ENCODE measurements around the gene MARCHF3.
"Not testable (repeated sequence)": the region's sequence is repeated elsewhere in the genome, so short reads cannot be mapped to it uniquely, and the experiment has no call there.

MARCHF3 gene

DNA sequence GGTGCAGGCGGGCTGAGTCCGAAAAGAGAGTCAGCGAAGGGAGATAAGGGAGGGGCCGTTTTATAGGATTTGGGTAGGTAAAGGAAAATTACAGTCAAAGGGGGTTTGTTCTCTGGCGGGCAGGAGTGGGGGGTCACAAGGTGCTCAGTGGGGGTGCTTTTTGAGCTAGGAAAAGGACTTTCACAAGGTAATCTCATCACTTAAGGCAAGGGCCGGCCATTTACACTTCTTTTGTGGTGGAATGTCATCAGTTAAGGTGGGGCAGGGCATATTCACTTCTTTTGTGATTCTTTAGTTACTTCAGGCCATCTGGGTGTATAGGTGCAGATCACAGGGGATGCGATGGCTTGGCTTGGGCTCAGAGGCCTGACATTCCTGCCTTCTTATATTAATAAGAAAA lies 191.0 kb downstream of the MARCHF3 start:
- DNase-seq: not testable (repeated sequence)

DNA sequence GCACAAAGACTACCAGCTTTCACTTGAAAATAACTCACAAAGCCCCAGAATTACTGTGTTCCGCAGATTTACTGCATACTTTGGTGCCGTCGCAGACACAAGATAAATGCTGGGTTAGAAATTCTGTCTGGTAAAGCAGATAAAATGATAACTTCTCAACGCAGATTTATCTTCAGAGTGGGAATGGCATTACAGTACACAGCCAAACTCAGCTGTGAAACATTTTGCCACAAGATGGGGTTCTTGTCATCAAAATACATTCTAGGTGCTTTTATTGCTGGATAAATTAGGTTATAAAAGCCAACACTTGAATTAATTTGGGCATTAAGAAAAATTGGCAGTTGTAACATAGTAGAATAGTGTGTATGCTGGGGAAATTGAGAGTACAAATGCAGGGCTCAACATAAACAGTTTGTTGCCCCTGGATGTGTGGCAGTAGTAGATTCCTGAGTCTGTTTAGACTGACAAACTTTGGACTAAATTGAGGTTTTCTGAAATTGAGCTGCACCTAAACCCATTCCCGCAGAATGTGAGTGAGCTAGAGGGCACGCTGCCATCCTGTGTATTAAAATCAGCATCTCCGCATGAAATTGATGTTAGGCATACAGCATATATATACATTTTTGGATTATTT lies 192.3 kb downstream of the MARCHF3 start:
- DNase-seq: no peak

DNA sequence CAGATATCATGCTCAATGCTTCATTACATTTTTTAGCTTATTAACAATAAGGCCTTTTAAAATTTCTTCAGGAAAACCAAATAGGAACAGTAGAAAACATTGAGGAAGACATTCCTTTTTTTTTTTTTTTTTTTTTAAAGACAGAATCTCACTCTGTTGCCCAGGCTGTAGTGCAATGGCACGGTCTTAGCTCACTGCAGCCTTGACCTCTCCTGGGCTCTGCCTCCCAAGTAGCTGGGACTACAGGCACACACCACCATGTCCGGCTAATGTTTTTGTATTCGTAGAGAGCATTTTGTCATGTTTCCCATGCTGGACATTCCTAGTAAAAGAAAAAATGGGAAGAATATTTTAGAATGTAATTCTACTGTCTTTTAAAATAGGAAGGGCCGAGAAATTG lies 193.1 kb downstream of the MARCHF3 start:
- DNase-seq: no peak

DNA sequence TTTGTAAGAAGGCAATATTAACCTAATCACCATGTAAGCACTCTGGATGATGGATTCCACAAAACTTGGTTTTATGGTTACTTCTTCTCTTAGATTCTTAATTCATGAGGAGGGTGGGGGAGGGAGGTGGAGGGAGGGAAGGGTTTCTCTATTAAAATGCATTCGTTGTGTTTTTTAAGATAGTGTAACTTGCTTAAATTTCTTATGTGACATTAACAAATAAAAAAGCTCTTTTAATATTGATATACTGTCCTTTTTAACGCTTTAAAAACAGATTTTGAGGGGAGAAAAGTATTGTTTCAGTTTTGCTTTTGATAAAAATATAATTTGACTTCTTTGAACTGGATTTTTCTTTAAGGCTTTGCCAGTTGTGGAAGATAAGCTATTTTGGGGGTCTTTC lies 193.6 kb downstream of the MARCHF3 start:
- DNase-seq: no peak

DNA sequence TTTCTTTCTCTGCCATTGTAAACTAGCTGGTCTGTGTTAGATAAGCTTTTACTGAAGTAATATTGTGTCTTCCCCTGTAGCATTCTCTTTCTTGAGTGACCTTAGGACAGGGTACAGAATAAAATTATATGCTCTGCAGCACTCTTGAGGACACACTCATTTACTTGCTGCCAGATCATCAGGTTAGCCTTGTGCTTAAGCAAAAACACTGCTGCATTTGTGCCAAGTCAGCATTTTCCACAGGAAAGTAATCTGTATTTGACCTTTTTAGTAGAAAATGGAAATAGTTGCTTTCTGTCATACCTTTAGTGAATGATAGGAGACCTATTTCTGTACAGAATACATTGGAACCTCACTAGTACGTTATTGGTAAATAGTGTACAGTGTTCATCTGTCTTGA lies 199.2 kb downstream of the MARCHF3 start:
- DNase-seq: no peak

DNA sequence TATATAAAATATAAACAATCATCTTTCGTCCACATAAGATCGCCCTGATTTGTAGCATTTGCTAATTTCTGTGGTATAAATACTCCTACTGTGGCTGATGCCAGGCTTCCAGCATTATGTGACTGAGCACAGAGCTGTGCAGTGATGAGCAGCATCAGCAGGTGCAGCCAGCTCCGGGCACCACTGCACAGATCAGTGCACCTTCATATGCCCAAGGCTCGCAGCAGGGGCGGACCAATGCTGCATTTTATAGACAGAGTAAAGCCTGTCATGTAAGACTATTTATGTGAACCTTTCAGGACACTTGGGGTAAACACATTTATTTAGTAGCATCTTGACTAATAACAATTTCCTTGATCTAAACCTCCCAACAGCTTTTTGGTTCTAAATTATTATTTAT lies 200.3 kb downstream of the MARCHF3 start:
- no peak for DNase-seq

DNA sequence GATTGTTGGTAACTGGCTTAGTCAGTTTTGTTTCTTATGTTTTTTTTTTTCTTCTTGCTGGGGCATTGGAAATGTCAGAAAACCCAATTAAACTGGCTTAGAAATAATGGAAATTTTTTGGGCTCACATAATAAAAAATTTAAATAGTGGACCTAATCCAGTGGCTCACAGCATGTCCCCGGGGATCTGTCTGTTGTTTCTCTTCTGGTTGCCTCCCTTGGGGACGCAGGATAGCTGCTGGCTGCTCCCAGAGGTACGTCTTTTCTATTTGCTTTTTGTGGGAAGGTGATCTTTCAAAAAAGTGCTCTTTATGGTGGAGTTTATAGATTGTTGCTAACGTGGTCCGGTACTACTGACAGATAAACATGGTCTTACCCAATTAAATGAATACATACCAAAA lies 201.3 kb downstream of the MARCHF3 start:
- DNase-seq: no peak

DNA sequence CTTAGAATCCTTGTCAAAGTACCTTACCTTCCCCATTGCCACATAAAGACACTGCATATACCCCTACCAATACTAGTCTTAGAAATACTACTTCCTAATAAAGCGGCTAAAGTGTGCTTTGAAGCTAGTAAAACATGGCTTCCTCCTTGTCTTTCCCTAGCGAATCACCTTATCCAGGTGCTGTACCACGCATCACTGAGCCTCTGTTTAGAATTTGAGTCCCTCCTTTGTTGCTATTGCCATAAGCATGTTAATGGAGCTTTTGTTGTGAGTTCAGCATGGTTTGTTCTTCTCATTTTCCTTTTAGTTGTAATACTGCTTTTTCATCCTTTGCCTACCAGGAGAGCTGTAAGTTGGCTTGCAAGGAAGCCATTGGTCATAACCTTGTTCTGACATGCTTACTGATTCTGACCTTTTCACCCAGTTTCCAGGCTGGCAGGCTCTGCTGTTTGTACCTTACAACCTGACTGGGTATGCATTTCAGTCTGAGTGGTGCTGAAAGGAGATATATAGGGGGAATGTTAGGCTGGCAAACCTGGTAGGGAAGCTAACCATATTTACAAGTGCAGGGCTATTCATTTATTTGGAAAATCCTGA lies 203.6 kb downstream of the MARCHF3 start:
- DNase-seq: no peak

DNA sequence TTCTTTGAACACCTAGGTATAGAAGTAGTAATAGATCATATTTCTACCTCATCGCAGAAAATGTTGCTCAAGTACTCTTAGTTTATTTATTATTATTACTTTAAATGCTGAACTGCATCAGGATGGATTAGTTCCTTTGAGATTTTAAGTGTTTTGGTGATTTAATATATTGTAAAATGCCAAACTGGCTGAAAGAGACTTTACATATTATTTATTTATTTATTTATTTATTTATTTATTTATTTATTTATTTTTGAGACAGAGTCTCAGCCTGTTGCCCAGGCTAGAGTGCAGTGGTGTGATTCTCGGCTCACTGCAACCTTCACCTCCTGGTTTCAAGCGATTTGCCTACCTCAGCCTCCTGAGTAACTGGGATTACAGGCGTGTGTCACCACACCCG lies 211.1 kb downstream of the MARCHF3 start:
- no peak for DNase-seq

DNA sequence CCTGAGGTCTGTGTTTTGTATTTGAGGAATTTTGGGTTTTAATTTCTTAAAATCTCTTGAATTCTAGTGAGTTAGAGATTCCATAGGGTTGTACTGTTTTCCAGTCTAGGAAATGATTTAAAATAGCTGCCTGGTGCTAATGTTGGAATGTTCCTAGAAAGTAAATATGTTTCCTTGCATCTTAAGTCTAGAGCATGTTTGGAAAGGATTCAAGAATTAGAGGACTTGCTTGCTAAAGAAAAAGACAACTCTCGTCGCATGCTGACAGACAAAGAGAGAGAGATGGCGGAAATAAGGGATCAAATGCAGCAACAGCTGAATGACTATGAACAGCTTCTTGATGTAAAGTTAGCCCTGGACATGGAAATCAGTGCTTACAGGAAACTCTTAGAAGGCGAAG lies 211.6 kb downstream of the MARCHF3 start:
- DNase-seq: no peak

Data from activated CD4-positive, alpha-beta T cell treated with anti-CD3 and anti-CD28 coated beads for 4 hours (primary cell).